SU-DHL-6 (cell line): ENCODE results near the gene PTPN14.

Experiments
- CTCF ChIP-seq: fragments of 200-600 bp; sonication (generic); IDR thresholded peaks from one replicate; pipeline ENCODE4 v1.5.1; 2017; ENCODE audit warnings: antibody characterized with exemption, mild to moderate bottlenecking, low read length, moderate library complexity; ENCODE audit not compliant: insufficient read depth, poor library complexity, severe bottlenecking
- EZH2phosphoT487 ChIP-seq: fragments of 200-600 bp; sonication (generic), shearing (Covaris generic); conservative IDR thresholded peaks from 2 replicates; pipeline ENCODE4 v1.6.1; 2018; ENCODE audit warnings: mild to moderate bottlenecking, antibody characterized with exemption, low read length, moderate library complexity, mixed read lengths

DNA sequence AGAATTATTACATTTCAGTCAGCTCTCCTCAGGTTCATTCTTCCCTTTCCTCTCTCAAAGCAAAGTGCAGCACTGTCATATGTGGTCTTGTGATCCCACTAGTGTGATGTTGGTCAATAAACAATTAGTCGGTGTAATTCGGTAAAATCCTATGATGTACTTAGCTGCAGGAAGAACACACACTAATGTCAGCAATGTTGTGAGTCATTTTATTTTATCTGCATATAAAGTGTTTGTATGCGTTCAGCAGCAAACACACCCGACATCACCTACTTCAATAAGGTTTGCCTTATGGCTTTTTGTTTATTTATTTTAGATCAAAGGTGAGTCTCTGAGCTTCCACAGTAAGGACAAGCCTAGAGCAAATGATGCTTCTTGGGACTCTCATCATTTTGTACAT is 47.8 kb downstream of the PTPN14 start:
- TF ChIP-seq CTCF (no peak), EZH2phosphoT487 (no peak)
